Fibroblast of lung (primary cell): ENCODE measurements around the gene CD302.

ENCODE experiments used
- CTCF ChIP-seq, 2 donors: IDR thresholded peaks in 1 of 2; conservative IDR thresholded peaks in 1 of 2; 1 replicate in 1 of 2; 2 replicates in 1 of 2; pipeline ENCODE4 v1.5.1; 2011 to 2012; ENCODE audit warnings: low read length in 2 of 2, control low read depth in 1 of 2, inconsistent platforms in 1 of 2, low read depth in 1 of 2, mild to moderate bottlenecking in 1 of 2
- EZH2 ChIP-seq: IDR thresholded peaks from 2 replicates; pipeline ENCODE4 v1.5.1; 2012; ENCODE audit warnings: low read length, control low read depth, mild to moderate bottlenecking; ENCODE audit errors: missing control alignments

- no peak for TF ChIP-seq CTCF (conservative IDR thresholded peaks at IDR 0.05 in 1 of 2, IDR thresholded peaks at IDR 0.05 in 1 of 2; ENCODE audit: low read depth in 1 of 2, low read length in 2 of 2)
- no peak for TF ChIP-seq EZH2
Observed at GRCh38 chr2:159783556-159783955, 14.5 kb downstream of the CD302 start.
